CD14-positive monocyte (primary cell): Measurements from ENCODE around the gene SLC66A1. TPM values are rescaled to one million over a fixed set of nuclear protein-coding genes. Genes with fewer than 3 reads are reported as not detected.
A peak's percentile ranks its signal among the peaks of the same experiment; 100 is the strongest.

Experiments
- DNase-seq, 3 donors: peaks; one replicate each; pipeline ENCODE4 v3.0.0-alpha.2; 2011 to 2022
- H2AFZ ChIP-seq: 2 replicates; pipeline ENCODE4 v1.6.0; 2012; ENCODE audit warnings: mild to moderate bottlenecking, low read depth, low read length, inconsistent platforms; ENCODE audit not compliant: insufficient read depth, poor library complexity, severe bottlenecking
- H3K27ac ChIP-seq, 2 donors: 1 replicate in 1 of 2; 2 replicates in 1 of 2; pipeline ENCODE4 v1.5.1; 2012 to 2013; ENCODE audit warnings: low read length in 2 of 2, control low read depth in 1 of 2, inconsistent platforms in 1 of 2, low read depth in 1 of 2, mild to moderate bottlenecking in 1 of 2
- H3K27me3 ChIP-seq, 2 donors: one replicate each; pipeline versions ENCODE4 v1.6.0 to v1.6.1; 2011 to 2013; ENCODE audit warnings: low read length in 2 of 2; ENCODE audit not compliant: control insufficient read depth in 2 of 2, insufficient read depth in 2 of 2
- H3K36me3 ChIP-seq, 2 donors: replicated peaks in 1 of 2; 1 replicate in 1 of 2; 2 replicates in 1 of 2; pipeline versions ENCODE4 v1.5.1 to v1.6.1; 2012 to 2013; ENCODE audit warnings: low read length in 2 of 2, control low read depth in 1 of 2, inconsistent platforms in 1 of 2, mild to moderate bottlenecking in 1 of 2; ENCODE audit not compliant: insufficient read depth in 2 of 2, control insufficient read depth in 1 of 2
- H3K4me1 ChIP-seq, 2 donors: 1 replicate in 1 of 2; 2 replicates in 1 of 2; pipeline versions ENCODE4 v1.5.1 to v1.6.1; 2012 to 2013; ENCODE audit warnings: low read length in 2 of 2, control low read depth in 1 of 2, inconsistent platforms in 1 of 2, mild to moderate bottlenecking in 1 of 2, moderate library complexity in 1 of 2; ENCODE audit not compliant: insufficient read depth in 2 of 2, control insufficient read depth in 1 of 2
- H3K4me2 ChIP-seq: replicated peaks from 2 replicates; pipeline ENCODE3; 2012; ENCODE audit warnings: low read length, moderate library complexity, mild to moderate bottlenecking; ENCODE audit not compliant: poor library complexity, severe bottlenecking; ENCODE audit errors: extremely low read depth
- H3K4me3 ChIP-seq, 3 experiments: fragments of 200-600 bp in 1 of 3; sonication (generic) in 1 of 3; replicated peaks in 1 of 3; 1 replicate in 2 of 3; 2 replicates in 1 of 3; pipeline ENCODE4 v1.5.1; 2011 to 2013; ENCODE audit warnings: low read length in 3 of 3, mild to moderate bottlenecking in 3 of 3, control low read depth in 2 of 3, low read depth in 2 of 3, inconsistent platforms in 1 of 3, moderate library complexity in 1 of 3
- H3K79me2 ChIP-seq: 2 replicates; pipeline ENCODE4 v1.6.0; 2012; ENCODE audit warnings: mild to moderate bottlenecking, control low read depth, inconsistent platforms, low read length, moderate library complexity; ENCODE audit not compliant: insufficient read depth
- H3K9ac ChIP-seq: 2 replicates; pipeline ENCODE4 v1.6.0; 2017; ENCODE audit warnings: low read length, mild to moderate bottlenecking; ENCODE audit not compliant: insufficient read depth, poor library complexity, severe bottlenecking
- H3K9me3 ChIP-seq, 2 donors: replicated peaks in 1 of 2; 1 replicate in 1 of 2; 2 replicates in 1 of 2; pipeline versions ENCODE4 v1.5.1 to v1.6.1; 2012 to 2013; ENCODE audit warnings: low read length in 2 of 2, control low read depth in 1 of 2; ENCODE audit not compliant: control insufficient read depth in 1 of 2, insufficient read depth in 1 of 2
- H4K20me1 ChIP-seq: 2 replicates; pipeline ENCODE4 v1.6.0; 2012; ENCODE audit warnings: mild to moderate bottlenecking, low read length, control low read depth, moderate library complexity; ENCODE audit not compliant: insufficient read depth
- H3K27ac Mint-ChIP-seq, 7 donors: one replicate each; pipeline ENCODE4 v1.8.0; 2020; ENCODE audit warnings: mild to moderate bottlenecking in 7 of 7, mixed read lengths in 7 of 7, moderate library complexity in 6 of 7, inconsistent platforms in 2 of 7
- H3K27me3 Mint-ChIP-seq, 3 donors: one replicate each; pipeline ENCODE4 v1.8.0; 2021 to 2022; ENCODE audit warnings: low read depth in 3 of 3, mild to moderate bottlenecking in 3 of 3, mixed read lengths in 3 of 3, moderate library complexity in 3 of 3, inconsistent platforms in 1 of 3
- H3K36me3 Mint-ChIP-seq, 2 donors: one replicate each; pipeline ENCODE4 v1.8.0; 2020; ENCODE audit warnings: mixed read lengths in 2 of 2, inconsistent platforms in 1 of 2, mild to moderate bottlenecking in 1 of 2
- H3K4me1 Mint-ChIP-seq: one replicate; pipeline ENCODE4 v1.8.0; 2020; ENCODE audit warnings: mild to moderate bottlenecking, mixed read lengths
- H3K4me3 Mint-ChIP-seq, 2 donors: one replicate each; pipeline ENCODE4 v1.8.0; 2020; ENCODE audit warnings: mild to moderate bottlenecking in 2 of 2, mixed read lengths in 2 of 2, moderate library complexity in 1 of 2
- H3K9me3 Mint-ChIP-seq, 7 donors: one replicate each; pipeline ENCODE4 v1.8.0; 2020 to 2022; ENCODE audit warnings: mixed read lengths in 7 of 7, mild to moderate bottlenecking in 6 of 7, moderate library complexity in 6 of 7, inconsistent platforms in 2 of 7
- CTCF ChIP-seq: fragments of 200-600 bp; IDR thresholded peaks from one replicate; pipeline ENCODE4 v1.8.0; 2022; ENCODE audit warnings: antibody characterized with exemption, mild to moderate bottlenecking
- WGBS: methylation state at CpG from one replicate; pipeline ENCODE4 v1.1.5; 2013; ENCODE audit warnings: missing lambda C conversion rate; ENCODE audit not compliant: insufficient coverage; 5-methylcytosine and 5-hydroxymethylcytosine counted together
- intact Hi-C, 2 donors: fragments of 100-400 bp; cut with micrococcal nuclease; formaldehyde crosslinking; loops; one replicate each; pipeline versions ENCODE4 v1.15.0 to v1.15.1; 2023
- polyA minus RNA-seq: library from RNA; depleted of rRNA, polyadenylated mRNA; stranded (reverse); fragments of >200 nt; gene quantifications from 2 replicates; pipeline ENCODE4 v1.2.3, GENCODE V29; 2012
- polyA plus RNA-seq, 3 donors: library from polyadenylated mRNA; depleted of rRNA in 1 of 3; unstranded in 2 of 3; stranded (reverse) in 1 of 3; fragments of 300-500 nt in 2 of 3; fragments of >200 nt in 1 of 3; fragmentation: Illumina TruSeq in 2 of 3; gene quantifications; 1 replicate in 2 of 3; 2 replicates in 1 of 3; pipeline ENCODE4 v1.2.3, GENCODE V29; 2012 to 2021
- total RNA-seq, 12 experiments: library from RNA in 1 of 12; stranded (reverse) in 1 of 12; fragments of 120-200 nt in 1 of 12; gene quantifications; one replicate each; pipeline ENCODE4 v1.2.4 and lab custom pipeline; 2013 to 2026; ENCODE audit warnings: mixed read lengths in 6 of 12, inconsistent platforms in 1 of 12

Gene SLC66A1
- total RNA-seq (2013), result 12.0 TPM
- polyA plus RNA-seq, result 10 to 100 TPM in 1 of 3 donors, 1 to 10 TPM in 2; 9.1 to 21.1 (median 9.7) TPM
- polyA minus RNA-seq, result 17.9 and 23.8 TPM in 2 replicates
- 4.3 to 15.8 (median 9.8) reads per million in 11 experiments for total RNA-seq (lab: John Stamatoyannopoulos, UW)

GRCh38 chr1:19311931-19312781 lies at the start of gene SLC66A1, which contains the start of gene AKR7A2:
SLC66A1 (plus strand) TSS chr1:19312326; CDS start chr1:19317678, 5,352 bp downstream.
AKR7A2 (minus strand) TSS chr1:19312144; CDS start chr1:19312124, 20 bp downstream.
- under 1% methylated on average over 104 of the region's 105 CpGs for WGBS
- Histone ChIP-seq H3K9me3 (no peaks in the 10 kb centered on the region), H2AFZ (peak within 1 kb of the TSS; percentile 99), H3K36me3 (peaks cover 9 to 19% of the 10 kb centered on the region in 2 donors), H3K27ac (peak within 1 kb of the TSS; percentile 22 to 89), H3K4me2 (peak within 1 kb of the TSS; percentile 91), H3K9ac (peak within 1 kb of the TSS; percentile 92), H3K4me3 (peak within 1 kb of the TSS; percentile 69 to 90 (median 89)), H3K4me1 (peaks cover 59 to 62% of the 10 kb centered on the region in 2 donors), H3K27me3 (no peaks in the 10 kb centered on the region), H3K79me2 (peaks cover 53% of the 10 kb centered on the region), H4K20me1 (peaks cover 37% of the 10 kb centered on the region)
- Mint-ChIP-seq H3K27me3 (peaks cover 0 to 4% (median 0%) of the 10 kb centered on the region in 3 donors), H3K27ac (peak within 1 kb of the TSS; percentile 74 to 90 (median 84)), H3K9me3 (peaks cover 0 to 3% (median 0%) of the 10 kb centered on the region in 7 donors), H3K4me3 (peak within 1 kb of the TSS; percentile 81 to 90), H3K36me3 (peaks cover 17 to 18% of the 10 kb centered on the region in 2 donors), H3K4me1 (peaks cover 60% of the 10 kb centered on the region)
- intact Hi-C loops, result loop anchor here (5.0 kb wide), 4 partner anchors 60 to 355 kb away; partner anchors contain the start of genes EMC1 (in 1 of the 2), IFFO2 (in 1 of the 2) and MRTO4 (in 1 of the 2)
- peak; percentile 91 to 95 (median 94) for DNase-seq
- TF ChIP-seq CTCF, result no peak

- Histone ChIP-seq H2AFZ (no peak overlapping the region), H3K36me3 (peaks cover 29 to 33% of the 10 kb centered on the region in 2 donors), H4K20me1 (no peaks in the 10 kb centered on the region), H3K9ac (no peak overlapping the region), H3K4me3 (no peak overlapping the region), H3K27me3 (no peaks in the 10 kb centered on the region), H3K79me2 (no peaks in the 10 kb centered on the region), H3K4me1 (no peaks in the 10 kb centered on the region), H3K9me3 (no peaks in the 10 kb centered on the region), H3K27ac (no peak overlapping the region), H3K4me2 (no peak overlapping the region)
- Mint-ChIP-seq H3K27ac (no peak overlapping the region), H3K4me3 (no peak overlapping the region), H3K36me3 (peaks cover 23 to 31% of the 10 kb centered on the region in 2 donors), H3K4me1 (no peaks in the 10 kb centered on the region), H3K9me3 (peaks cover 0 to 3% (median 0%) of the 10 kb centered on the region in 7 donors), H3K27me3 (peaks cover 0 to 2% (median 0%) of the 10 kb centered on the region in 3 donors)
- WGBS, result 100% methylated on average over 2 of the region's 5 CpGs
- intact Hi-C loops, result no loop called here
- TF ChIP-seq CTCF, result no peak
- no peak for DNase-seq
Measured at GRCh38 chr1:19262744-19263143, 49.4 kb upstream of the SLC66A1 start.
